ENCODE data around the gene CWH43.
"Not testable (repeated sequence)": the region's sequence is repeated elsewhere in the genome, so short reads cannot be mapped to it uniquely, and the experiment has no call there.

Gene CWH43

DNA sequence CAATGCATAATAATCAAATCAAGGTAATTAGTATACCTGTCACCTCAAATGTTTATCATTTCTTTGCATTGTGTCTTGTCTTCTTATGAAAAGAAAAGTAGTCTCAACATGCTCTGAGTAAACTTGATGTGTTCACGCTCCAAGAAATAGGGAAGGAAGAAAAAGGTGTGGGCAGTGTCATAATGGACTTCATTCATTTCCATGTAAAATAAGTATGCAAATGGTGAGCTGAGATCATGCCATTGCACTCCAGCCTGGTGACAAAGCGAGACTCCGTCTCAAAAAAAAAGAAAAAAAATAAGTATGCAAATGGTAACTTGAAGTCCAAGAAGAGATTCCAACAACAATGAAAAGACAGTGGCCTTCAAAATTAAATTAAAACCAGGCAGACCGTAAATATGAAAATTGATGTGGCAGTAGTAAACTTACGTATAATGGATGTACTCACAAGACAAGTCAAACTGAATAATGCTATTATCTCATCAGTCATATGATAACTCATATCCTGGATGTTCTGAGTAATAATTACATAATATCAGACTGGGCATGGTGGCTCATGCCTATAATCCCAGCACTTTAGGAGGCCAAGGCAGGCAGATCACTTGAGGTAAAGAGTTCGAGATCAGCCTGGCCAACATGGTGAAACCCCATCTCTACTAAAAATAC, 6.0 kb upstream of the CWH43 start:
- DNase-seq, result no peak

- not testable (repeated sequence) for DNase-seq
These were observed 2.1 kb upstream of the CWH43 start for GRCh38 chr4:48984005-48984404.

- no peak for DNase-seq
These were observed 486 bp upstream of the CWH43 start for GRCh38 chr4:48985602-48985975.

DNA sequence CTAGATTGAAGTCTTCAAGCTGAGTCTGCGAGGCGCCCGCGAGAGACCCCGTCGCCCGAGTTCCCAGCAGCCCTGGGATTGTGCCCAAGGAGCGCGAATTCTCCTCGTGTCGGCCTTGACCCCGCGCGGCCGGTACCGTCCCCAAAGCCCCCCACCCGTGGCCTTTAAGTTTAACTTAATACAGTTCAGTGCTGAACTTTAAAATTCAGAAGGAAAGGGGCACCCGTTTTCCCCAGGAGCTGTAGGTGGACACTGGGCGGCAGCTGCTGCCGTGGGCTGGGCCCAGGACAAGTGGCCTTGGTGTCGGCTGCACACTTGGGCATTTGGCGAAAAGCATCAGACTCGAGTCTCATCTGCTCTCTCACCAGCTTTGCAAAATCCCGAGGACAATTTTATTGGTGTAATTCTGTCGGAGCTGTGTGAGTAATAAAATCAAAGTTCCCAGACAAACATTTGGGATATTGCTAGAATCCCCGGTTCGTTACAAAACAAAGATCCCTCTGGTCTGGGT, 634 bp downstream of the CWH43 start:
- DNase-seq, result no peak

- DNase-seq, result no peak
These were observed 3.6 kb downstream of the CWH43 start for GRCh38 chr4:48989461-48990203.

DNA sequence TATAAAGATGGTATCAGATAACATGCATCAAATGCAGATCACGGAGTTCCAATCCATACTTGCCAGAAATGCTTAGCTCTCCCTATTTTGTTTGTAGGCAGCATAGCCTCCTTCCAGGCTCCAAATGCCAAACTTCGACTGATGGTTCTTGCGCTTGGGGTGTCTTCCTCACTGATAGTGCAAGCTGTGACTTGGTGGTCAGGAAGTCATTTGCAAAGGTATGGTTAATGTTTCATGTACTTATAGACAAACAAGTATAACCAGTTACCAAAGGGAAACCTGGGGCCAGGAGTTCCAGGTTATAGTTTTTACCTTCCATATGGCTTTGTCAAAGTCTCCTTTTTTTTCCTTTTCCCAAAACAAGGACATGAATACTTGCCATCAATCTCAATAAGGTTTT, 5.3 kb downstream of the CWH43 start:
- DNase-seq, result no peak

- no peak for DNase-seq
These were observed 11.9 kb downstream of the CWH43 start for GRCh38 chr4:48997962-48998361.

- no peak for DNase-seq
These were observed 12.4 kb downstream of the CWH43 start for GRCh38 chr4:48998440-48998839.

DNA sequence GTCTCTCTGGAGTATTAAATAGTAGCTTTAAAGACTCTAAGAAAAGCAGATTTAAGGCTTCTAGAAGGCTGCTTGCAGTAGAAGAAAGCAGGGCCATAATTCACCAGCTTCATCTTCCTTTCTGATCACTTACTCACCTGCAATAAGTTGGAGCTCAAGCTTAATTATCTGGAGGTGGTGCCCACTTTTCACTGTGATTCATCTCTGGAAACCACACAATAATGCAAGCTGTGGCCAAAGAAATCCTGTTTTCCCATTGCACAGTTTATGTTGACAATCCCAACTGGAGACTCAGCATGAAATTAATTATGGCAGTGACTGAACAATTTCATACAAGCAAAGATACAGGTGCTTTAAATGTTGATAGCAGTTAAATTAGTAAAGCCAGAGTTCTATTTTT, 14.7 kb downstream of the CWH43 start:
- DNase-seq, result no peak

GRCh38 chr4:49002931-49003330, 16.9 kb downstream of the CWH43 start:
- no peak for DNase-seq

GRCh38 chr4:49018718-49019295, 32.7 kb downstream of the CWH43 start:
- DNase-seq, result no peak

- no peak for DNase-seq
These were observed 46.5 kb downstream of the CWH43 start for GRCh38 chr4:49032440-49033161.

GRCh38 chr4:49036528-49036927, 50.5 kb downstream of the CWH43 start:
- no peak for DNase-seq

- no peak for DNase-seq
These were observed 58.2 kb downstream of the CWH43 start for GRCh38 chr4:49044270-49044669.

DNA sequence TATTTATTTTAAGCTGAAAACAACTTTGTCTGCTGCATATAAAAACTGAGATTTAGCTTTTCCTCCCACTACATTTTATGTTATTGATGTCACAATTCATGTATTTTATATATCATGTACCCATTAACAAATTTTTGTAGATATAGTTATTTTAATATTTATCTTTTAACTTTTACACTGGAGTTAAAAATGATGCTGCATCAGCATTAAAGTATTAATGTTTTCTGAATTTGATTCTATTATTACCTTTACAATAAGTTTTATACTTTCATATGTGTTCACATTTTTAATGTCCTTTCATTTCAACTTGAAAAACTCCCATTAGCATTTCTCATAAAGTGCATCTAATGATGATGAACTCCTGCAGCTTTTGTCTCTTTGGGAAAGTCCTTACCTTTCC, 72.2 kb downstream of the CWH43 start:
- DNase-seq, result no peak

DNA sequence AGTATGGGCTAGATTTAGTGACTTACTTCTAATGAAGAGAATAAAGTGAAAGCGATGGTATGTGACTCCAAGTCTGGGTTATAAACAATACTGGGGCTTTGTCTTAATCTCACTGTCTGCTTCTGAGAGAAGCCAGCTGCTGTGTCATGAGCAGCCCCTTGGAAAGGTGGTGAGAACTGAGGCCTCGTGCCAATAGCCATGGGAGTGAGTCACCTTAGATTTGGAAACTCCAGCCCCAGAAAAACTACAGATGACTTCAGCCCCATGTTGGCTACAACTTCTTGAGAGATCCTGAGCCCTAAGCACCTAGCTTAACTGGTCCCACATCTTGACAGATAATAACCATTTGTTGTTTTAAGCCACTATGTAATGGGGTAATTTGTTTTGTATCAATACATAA, 77.6 kb downstream of the CWH43 start:
- no peak for DNase-seq

DNA sequence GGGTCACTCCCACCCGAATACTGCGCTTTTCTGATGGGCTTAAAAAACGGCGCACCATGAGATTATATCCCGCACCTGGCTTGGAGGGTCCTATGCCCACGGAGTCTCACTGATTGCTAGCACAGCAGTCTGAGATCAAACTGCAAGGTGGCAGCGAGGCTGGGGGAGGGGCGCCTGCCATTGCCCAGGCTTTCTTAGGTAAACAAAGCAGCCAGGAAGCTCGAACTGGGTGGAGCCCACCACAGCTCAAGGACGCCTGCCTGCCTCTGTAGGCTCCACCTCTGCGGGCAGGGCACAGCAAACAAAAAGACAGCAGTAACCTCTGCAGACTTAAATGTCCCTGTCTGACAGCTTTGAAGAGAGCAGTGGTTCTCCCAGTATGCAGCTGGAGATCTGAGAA, 86.1 kb downstream of the CWH43 start:
- DNase-seq, result not testable (repeated sequence)

- DNase-seq, result not testable (repeated sequence)
These were observed 105.8 kb downstream of the CWH43 start for GRCh38 chr4:49091883-49092282.

- DNase-seq, result not testable (repeated sequence)
These were observed 106.6 kb downstream of the CWH43 start for GRCh38 chr4:49092608-49093135.

DNA sequence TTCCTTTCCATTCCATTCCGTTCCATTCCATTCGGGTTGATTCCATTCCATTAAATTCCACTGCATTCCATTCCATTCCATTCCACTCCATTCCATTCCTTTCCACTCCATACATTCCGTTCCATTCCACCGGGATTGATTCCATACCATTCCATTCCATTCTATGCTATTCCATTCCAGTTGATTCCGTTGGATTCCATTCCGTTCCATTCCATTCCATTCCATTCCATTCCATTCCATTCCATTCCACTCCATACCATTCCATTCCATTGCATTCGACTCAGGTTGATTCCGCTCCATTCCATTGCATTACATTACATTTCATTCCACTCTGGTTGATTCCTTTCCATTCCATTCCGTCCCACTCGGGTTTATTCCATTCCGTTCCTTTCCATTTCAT, 110.1 kb downstream of the CWH43 start:
- DNase-seq, result not testable (repeated sequence)

DNA sequence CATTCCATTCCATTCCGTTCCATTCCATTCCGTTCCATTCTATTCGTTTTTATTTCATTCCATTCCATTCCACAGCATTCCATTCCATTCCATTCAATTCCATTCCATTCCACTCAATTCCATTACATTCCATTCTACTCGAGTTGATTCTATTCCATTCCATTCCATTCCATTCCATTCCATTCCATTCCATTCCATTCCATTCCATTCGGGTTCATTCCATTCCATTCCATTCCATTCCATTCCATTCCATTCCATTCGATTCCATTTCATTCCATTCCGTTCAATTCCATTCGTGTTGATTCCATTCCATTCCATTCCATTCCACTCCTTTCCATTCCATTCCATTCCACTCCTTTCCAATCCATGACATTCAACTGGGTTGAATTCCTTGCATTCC, 110.6 kb downstream of the CWH43 start:
- not testable (repeated sequence) for DNase-seq

DNA sequence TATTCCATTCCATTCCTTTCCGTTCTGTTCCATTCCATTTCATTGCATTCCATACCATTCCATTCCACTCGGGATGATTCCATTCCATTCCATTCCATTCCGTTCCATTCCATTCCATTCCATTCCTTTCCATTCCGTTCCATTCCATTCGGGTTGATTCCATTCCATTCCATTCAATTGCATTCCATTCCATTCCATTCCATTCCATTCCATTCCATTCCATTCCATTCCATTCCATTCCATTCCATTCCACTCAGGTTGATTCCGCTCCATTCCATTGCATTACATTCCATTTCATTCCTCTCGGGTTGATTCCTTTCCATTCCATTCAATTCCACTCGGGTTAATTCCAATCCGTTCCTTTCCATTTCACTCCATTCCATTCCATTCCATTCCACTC, 111.0 kb downstream of the CWH43 start:
- not testable (repeated sequence) for DNase-seq

- not testable (repeated sequence) for DNase-seq
These were observed 111.4 kb downstream of the CWH43 start for GRCh38 chr4:49097505-49097904.
